ENCODE results near the gene CA14. TPM values are rescaled to one million over a fixed set of nuclear protein-coding genes. Genes with fewer than 3 reads are reported as not detected.
A peak's percentile ranks its signal among the peaks of the same experiment; 100 is the strongest.
"Not testable (repeated sequence)": the region's sequence is repeated elsewhere in the genome, so short reads cannot be mapped to it uniquely, and the experiment has no call there.

Gene CA14
- not detected for total RNA-seq

DNA sequence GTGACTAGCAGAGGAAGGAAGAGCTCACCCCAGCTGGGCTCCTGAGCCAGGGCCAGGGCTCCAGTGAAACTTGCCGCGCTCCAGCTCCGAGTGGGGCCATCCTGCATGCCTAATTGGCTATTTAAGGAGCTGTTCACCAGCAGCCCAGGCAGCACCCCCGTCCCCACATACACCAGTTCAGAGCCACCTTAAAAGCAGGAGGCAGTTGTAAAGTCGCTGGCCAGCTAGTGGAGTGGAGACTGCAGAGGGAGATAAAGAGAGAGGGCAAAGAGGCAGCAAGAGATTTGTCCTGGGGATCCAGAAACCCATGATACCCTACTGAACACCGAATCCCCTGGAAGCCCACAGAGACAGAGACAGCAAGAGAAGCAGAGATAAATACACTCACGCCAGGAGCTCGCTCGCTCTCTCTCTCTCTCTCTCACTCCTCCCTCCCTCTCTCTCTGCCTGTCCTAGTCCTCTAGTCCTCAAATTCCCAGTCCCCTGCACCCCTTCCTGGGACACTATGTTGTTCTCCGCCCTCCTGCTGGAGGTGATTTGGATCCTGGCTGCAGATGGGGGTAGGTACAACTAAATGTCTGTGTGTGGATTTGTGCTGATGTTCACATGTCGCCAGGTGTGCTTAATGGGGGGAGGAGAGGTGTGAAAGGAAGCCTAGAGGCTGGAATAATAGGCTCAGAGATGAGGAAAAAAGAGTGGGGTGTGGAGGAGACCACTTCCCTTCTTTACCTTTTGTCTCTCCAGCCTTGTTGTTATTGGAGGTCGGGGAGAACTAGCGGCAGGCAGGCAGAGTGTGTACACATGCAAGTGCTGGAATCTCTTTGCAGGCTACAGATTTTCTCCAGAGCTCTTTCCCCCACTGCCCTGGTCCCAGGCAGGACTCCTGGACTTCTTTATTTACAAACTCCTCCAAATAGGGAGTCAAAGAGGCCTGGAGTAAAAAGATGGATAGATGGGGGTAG lies at the start of gene CA14:
Gene CA14 (plus strand): TSS at position 151 of the 962 bp plus-strand sequence. CDS start 355 bp downstream, at position 506.
- Histone ChIP-seq H3K36me3 (no peaks in the 10 kb centered on the region), H3K27ac (no peak within 1 kb of the TSS), H3K9me3 (no peaks in the 10 kb centered on the region), H3K27me3 (no peaks in the 10 kb centered on the region), H3K4me3 (no peak within 1 kb of the TSS), H3K4me1 (peaks cover 0 to 9% of the 10 kb centered on the region in 2 donors)
- DNase-seq (ENCODE audit: low spot score in 2 of 2) = no peak
- intact Hi-C loops (cut with DNase I) = no loop called here
- TF ChIP-seq, protein P1, sequence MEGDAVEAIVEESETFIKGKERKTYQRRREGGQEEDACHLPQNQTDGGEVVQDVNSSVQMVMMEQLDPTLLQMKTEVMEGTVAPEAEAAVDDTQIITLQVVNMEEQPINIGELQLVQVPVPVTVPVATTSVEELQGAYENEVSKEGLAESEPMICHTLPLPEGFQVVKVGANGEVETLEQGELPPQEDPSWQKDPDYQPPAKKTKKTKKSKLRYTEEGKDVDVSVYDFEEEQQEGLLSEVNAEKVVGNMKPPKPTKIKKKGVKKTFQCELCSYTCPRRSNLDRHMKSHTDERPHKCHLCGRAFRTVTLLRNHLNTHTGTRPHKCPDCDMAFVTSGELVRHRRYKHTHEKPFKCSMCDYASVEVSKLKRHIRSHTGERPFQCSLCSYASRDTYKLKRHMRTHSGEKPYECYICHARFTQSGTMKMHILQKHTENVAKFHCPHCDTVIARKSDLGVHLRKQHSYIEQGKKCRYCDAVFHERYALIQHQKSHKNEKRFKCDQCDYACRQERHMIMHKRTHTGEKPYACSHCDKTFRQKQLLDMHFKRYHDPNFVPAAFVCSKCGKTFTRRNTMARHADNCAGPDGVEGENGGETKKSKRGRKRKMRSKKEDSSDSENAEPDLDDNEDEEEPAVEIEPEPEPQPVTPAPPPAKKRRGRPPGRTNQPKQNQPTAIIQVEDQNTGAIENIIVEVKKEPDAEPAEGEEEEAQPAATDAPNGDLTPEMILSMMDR (IDR thresholded peaks at IDR 0.05) = no peak

DNA sequence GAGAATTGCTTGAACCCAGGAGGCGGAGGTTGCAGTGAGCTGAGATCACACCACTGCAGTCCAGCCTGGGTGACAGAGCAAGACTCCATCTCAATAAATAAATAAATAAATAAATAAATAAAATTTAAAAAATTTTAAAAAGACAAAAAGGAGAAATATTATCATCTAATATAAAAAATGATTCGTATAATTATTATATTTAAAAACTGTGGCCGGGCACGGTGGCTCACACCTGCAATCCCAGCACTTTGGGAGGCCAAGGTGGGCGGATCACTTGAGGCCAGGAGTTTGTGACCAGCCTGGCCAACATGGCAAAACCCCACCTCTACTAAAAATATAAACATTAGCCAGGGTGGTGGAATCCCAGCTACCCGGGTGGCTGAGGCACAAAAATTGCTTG lies 49.1 kb upstream of the CA14 start:
- peak in 1 of 2 donors; percentile 22 for DNase-seq (ENCODE audit: low spot score in 2 of 2)

DNA sequence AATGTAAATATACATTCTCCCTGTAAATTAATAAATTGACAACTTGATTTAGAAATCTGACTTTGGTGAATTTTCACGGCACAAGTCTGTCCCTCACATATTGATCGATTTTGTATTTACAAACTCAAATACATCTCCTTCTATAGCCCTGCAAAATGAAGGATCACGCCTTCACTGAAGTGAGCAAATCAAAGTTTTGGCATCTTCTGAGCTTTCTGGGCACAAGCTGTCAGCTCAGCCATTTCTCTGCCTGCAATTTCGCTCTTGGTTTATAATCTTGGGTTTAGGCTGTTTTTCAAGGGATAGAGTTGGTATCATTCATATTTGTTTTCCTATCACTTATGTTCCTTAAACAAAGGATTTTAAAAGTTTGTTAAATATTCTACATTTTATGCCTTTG lies 47.5 kb upstream of the CA14 start:
- peaks cover 0 to 3% of the 10 kb centered on the region in 2 donors for H3K4me1 ChIP-seq
- intact Hi-C loops (cut with DNase I) = no loop called here
- TF ChIP-seq, protein P1 (IDR thresholded peaks at IDR 0.05) = no peak
- no peaks in the 10 kb centered on the region for H3K27me3 ChIP-seq
- no peak overlapping the region for H3K27ac ChIP-seq
- no peaks in the 10 kb centered on the region for H3K9me3 ChIP-seq
- no peak for DNase-seq (ENCODE audit: low spot score in 2 of 2)
- H3K36me3 ChIP-seq = no peaks in the 10 kb centered on the region
- no peak overlapping the region for H3K4me3 ChIP-seq

More for the DNA sequence above, 49.1 kb upstream of the CA14 start:
- H3K9me3 ChIP-seq; intact Hi-C loops (cut with DNase I); H3K4me3 ChIP-seq; H3K27me3 ChIP-seq; H3K36me3 ChIP-seq; H3K4me1 ChIP-seq; H3K27ac ChIP-seq: not testable (repeated sequence)

DNA sequence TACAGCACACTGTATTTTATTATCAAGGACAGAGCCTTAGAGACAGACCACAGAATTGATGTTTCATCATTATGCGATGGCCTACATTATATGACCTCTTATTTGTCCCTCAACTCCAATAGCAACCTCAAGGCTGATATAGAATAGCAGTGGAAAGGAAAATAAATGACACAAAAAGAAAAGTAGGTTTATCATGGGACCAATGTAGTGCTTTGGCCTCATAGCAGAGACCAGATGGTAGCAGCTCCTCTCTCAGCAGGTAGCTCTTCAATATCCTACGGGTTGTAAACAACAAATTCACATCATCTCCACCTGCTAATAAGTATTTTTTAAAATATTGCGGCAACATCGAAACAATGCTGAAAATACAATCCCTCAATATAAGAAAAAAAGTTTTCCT lies 46.9 kb upstream of the CA14 start:
- TF ChIP-seq, protein P1 (IDR thresholded peaks at IDR 0.05) = no peak
- Histone ChIP-seq H3K36me3 (no peaks in the 10 kb centered on the region), H3K27me3 (no peaks in the 10 kb centered on the region), H3K4me1 (peaks cover 0 to 3% of the 10 kb centered on the region in 2 donors), H3K9me3 (no peaks in the 10 kb centered on the region), H3K27ac (no peak overlapping the region), H3K4me3 (no peak overlapping the region)
- no peak for DNase-seq (ENCODE audit: low spot score in 2 of 2)
- intact Hi-C loops (cut with DNase I) = no loop called here

DNA sequence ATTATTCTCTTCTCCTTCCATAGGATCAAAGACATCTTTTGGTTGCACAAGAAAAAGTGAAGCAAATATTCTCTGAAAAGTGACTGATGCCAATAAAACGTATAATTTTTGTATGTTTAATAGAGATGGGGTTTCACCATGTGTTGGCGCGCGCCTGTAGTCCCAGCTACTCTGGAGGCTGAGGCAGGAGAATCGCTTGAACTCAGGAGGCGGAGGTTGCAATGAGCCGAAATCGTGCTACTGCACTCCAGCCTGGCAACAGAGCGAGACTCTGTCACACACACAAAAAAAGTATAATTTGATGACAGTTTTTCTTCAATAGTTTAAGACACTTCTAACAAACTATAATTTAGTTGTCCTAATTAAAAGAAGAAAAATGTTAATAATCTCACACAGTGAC lies 45.5 kb upstream of the CA14 start:
- Histone ChIP-seq H3K27me3 (no peaks in the 10 kb centered on the region), H3K9me3 (no peaks in the 10 kb centered on the region), H3K4me1 (peaks cover 0 to 3% of the 10 kb centered on the region in 2 donors), H3K27ac (no peak overlapping the region), H3K36me3 (no peaks in the 10 kb centered on the region), H3K4me3 (no peak overlapping the region)
- intact Hi-C loops (cut with DNase I) = no loop called here
- DNase-seq (ENCODE audit: low spot score in 2 of 2) = peak in 1 of 2 donors; percentile 2
- TF ChIP-seq, protein P1 (IDR thresholded peaks at IDR 0.05) = no peak
